Neuronal stem cell (in vitro differentiated cells): ENCODE measurements around the gene INAFM2.

Experiments
- DNase-seq: peaks from one replicate; pipeline ENCODE4 v3.0.0-alpha.2; 2013; ENCODE audit warnings: low spot score
- H2AFZ ChIP-seq: one replicate; pipeline ENCODE4 v1.6.1; 2013; ENCODE audit warnings: mild to moderate bottlenecking, low read length, inconsistent platforms
- H2AK5ac ChIP-seq: 2 replicates; pipeline ENCODE4 v1.6.1; 2013; ENCODE audit warnings: low read depth, mild to moderate bottlenecking, inconsistent platforms, low read length, moderate library complexity, mixed read lengths
- H2BK120ac ChIP-seq: 2 replicates; pipeline ENCODE4 v1.6.1; 2013; ENCODE audit warnings: low read depth, mild to moderate bottlenecking, inconsistent platforms, low read length, moderate library complexity, mixed read lengths
- H2BK12ac ChIP-seq: one replicate; pipeline ENCODE4 v1.6.1; 2013; ENCODE audit warnings: low read length, inconsistent platforms
- H2BK15ac ChIP-seq: 2 replicates; pipeline ENCODE4 v1.6.1; 2013; ENCODE audit warnings: mild to moderate bottlenecking, low read length, inconsistent platforms, mixed read lengths
- H2BK5ac ChIP-seq: one replicate; pipeline ENCODE4 v1.6.1; 2013; ENCODE audit warnings: inconsistent platforms, mild to moderate bottlenecking, low read length, moderate library complexity
- H3K14ac ChIP-seq: one replicate; pipeline ENCODE4 v1.6.1; 2013; ENCODE audit warnings: low read length, inconsistent platforms
- H3K18ac ChIP-seq: 2 replicates; pipeline ENCODE4 v1.6.1; 2013; ENCODE audit warnings: low read length, inconsistent platforms
- H3K23ac ChIP-seq: 2 replicates; pipeline ENCODE4 v1.6.1; 2013; ENCODE audit warnings: low read depth, mild to moderate bottlenecking, mixed read lengths, low read length, inconsistent platforms; ENCODE audit not compliant: poor library complexity
- H3K27ac ChIP-seq: replicated peaks from 3 replicates; pipeline ENCODE4 v1.5.1; 2013; ENCODE audit warnings: low read length, inconsistent platforms
- H3K27me3 ChIP-seq, 3 experiments: 2 replicates each; pipeline ENCODE4 v1.6.1; 2013; ENCODE audit warnings: low read length in 3 of 3, mild to moderate bottlenecking in 2 of 3, inconsistent platforms in 1 of 3, low read depth in 1 of 3, mixed read lengths in 1 of 3, moderate library complexity in 1 of 3; ENCODE audit not compliant: control insufficient read depth in 3 of 3, insufficient read depth in 3 of 3
- H3K36me3 ChIP-seq, 2 donors: replicated peaks in 1 of 2; 2 replicates each; pipeline ENCODE4 v1.6.1; 2013; ENCODE audit warnings: low read length in 2 of 2; ENCODE audit not compliant: control insufficient read depth in 2 of 2, insufficient read depth in 2 of 2
- H3K4ac ChIP-seq: 2 replicates; pipeline ENCODE4 v1.6.1; 2013; ENCODE audit warnings: inconsistent platforms, mild to moderate bottlenecking, low read length, moderate library complexity
- H3K4me1 ChIP-seq, 2 donors: 1 replicate in 1 of 2; 2 replicates in 1 of 2; pipeline ENCODE4 v1.6.1; 2013; ENCODE audit warnings: low read length in 2 of 2, low read depth in 1 of 2; ENCODE audit not compliant: control insufficient read depth in 2 of 2, insufficient read depth in 1 of 2
- H3K4me2 ChIP-seq: one replicate; pipeline ENCODE4 v1.6.1; 2013; ENCODE audit warnings: mild to moderate bottlenecking, low read length, inconsistent platforms; ENCODE audit not compliant: insufficient read depth, poor library complexity, severe bottlenecking
- H3K4me3 ChIP-seq, 2 donors: 2 replicates each; pipeline ENCODE4 v1.5.1; 2013; ENCODE audit warnings: low read length in 2 of 2, mild to moderate bottlenecking in 2 of 2, inconsistent platforms in 1 of 2, moderate library complexity in 1 of 2
- H3K79me1 ChIP-seq: one replicate; pipeline ENCODE4 v1.6.1; 2013; ENCODE audit warnings: low read depth, mild to moderate bottlenecking, inconsistent platforms, low read length, moderate library complexity
- H3K9ac ChIP-seq: one replicate; pipeline ENCODE4 v1.6.1; 2013; ENCODE audit warnings: mild to moderate bottlenecking, low read depth, low read length, inconsistent platforms; ENCODE audit not compliant: poor library complexity
- H3K9me3 ChIP-seq, 2 donors: replicated peaks in 1 of 2; 2 replicates each; pipeline versions ENCODE3 to v1.6.1; 2013; ENCODE audit warnings: low read length in 2 of 2, mild to moderate bottlenecking in 2 of 2, inconsistent platforms in 1 of 2, low read depth in 1 of 2, mixed read lengths in 1 of 2, moderate library complexity in 1 of 2; ENCODE audit not compliant: control insufficient read depth in 2 of 2, insufficient read depth in 1 of 2
- H4K8ac ChIP-seq: one replicate; pipeline ENCODE4 v1.6.1; 2013; ENCODE audit warnings: low read depth, mild to moderate bottlenecking, inconsistent platforms, low read length, moderate library complexity
- H4K91ac ChIP-seq: one replicate; pipeline ENCODE4 v1.6.1; 2013; ENCODE audit warnings: low read length, low read depth, mild to moderate bottlenecking, inconsistent platforms; ENCODE audit not compliant: poor library complexity
- WGBS, 2 donors: extraction: QIAGEN DNeasy Blood & Tissue Kit; methylation state at CpG; one replicate each; pipeline ENCODE4 v1.1.7; 2013; ENCODE audit warnings: missing lambda C conversion rate in 2 of 2, mixed read lengths in 1 of 2; ENCODE audit not compliant: insufficient read length in 2 of 2, insufficient replicate concordance in 1 of 2; ENCODE audit errors: extremely low coverage in 2 of 2; 5-methylcytosine and 5-hydroxymethylcytosine counted together

INAFM2 gene

DNA sequence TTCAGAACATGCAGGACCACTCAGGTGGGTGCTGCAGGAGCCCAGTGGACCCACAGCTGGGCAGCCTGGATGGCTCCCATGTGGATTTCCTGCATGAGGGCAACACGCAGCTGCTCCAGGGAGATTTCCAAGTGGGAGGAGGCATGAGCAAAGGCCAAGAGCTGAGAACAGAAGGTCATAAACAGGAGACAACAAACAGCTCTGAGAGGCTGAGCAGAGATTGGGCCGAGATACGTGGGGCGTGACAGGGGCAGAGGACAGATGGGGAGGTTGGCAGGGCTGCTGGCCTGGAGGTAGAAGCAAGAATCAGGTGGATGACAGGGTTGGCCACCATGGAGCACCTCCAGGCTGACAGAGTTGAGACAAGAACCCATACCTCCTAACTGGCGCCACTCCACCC, 30.2 kb downstream of the INAFM2 start:
- H3K27ac ChIP-seq: no peak overlapping the region
- H2BK5ac ChIP-seq: no peak overlapping the region
- peaks cover 11 to 12% of the 10 kb centered on the region in 2 donors for H3K4me1 ChIP-seq
- H3K9me3 ChIP-seq: no peaks in the 10 kb centered on the region
- peaks cover 0 to 75% (median 5%) of the 10 kb centered on the region in 3 experiments for H3K27me3 ChIP-seq
- WGBS, 2 donors: no CpG with 5 or more reads among the region's 5 CpGs
- H3K79me1 ChIP-seq: no peaks in the 10 kb centered on the region
- no peak overlapping the region for H2AFZ ChIP-seq
- H3K4me3 ChIP-seq: no peak overlapping the region
- peak overlapping the region; percentile 33 for H3K18ac ChIP-seq
- peak overlapping the region; percentile 25 for H2AK5ac ChIP-seq
- no peak overlapping the region for H3K14ac ChIP-seq
- H2BK12ac ChIP-seq: peak overlapping the region; percentile 65
- H3K23ac ChIP-seq: peak overlapping the region; percentile 46
- no peak overlapping the region for H3K4me2 ChIP-seq
- peak overlapping the region; percentile 20 for H2BK15ac ChIP-seq
- H3K9ac ChIP-seq: no peak overlapping the region
- no peaks in the 10 kb centered on the region for H3K36me3 ChIP-seq
- H4K91ac ChIP-seq: no peak overlapping the region
- no peak overlapping the region for H2BK120ac ChIP-seq
- H4K8ac ChIP-seq: no peak overlapping the region
- DNase-seq: no peak
- no peak overlapping the region for H3K4ac ChIP-seq

- Histone ChIP-seq H3K14ac (no peak overlapping the region), H2AK5ac (no peak overlapping the region), H4K8ac (no peak overlapping the region), H2BK120ac (no peak overlapping the region), H4K91ac (no peak overlapping the region), H2BK12ac (no peak overlapping the region), H3K18ac (no peak overlapping the region), H2AFZ (no peak overlapping the region), H2BK5ac (no peak overlapping the region), H3K4ac (no peak overlapping the region), H3K36me3 (no peaks in the 10 kb centered on the region), H3K27ac (no peak overlapping the region), H3K27me3 (peaks cover 0 to 75% (median 14%) of the 10 kb centered on the region in 3 experiments), H3K23ac (no peak overlapping the region), H3K4me3 (no peak overlapping the region), H3K9ac (no peak overlapping the region), H3K9me3 (no peaks in the 10 kb centered on the region), H3K4me2 (no peak overlapping the region), H2BK15ac (no peak overlapping the region), H3K79me1 (no peaks in the 10 kb centered on the region), H3K4me1 (peaks cover 13 to 15% of the 10 kb centered on the region in 2 donors)
- no CpG with 5 or more reads among the region's 9 CpGs for WGBS, 2 donors
- DNase-seq: no peak
These were observed 31.1 kb downstream of the INAFM2 start for GRCh38 chr15:40354408-40355171.

GRCh38 chr15:40355976-40356585, 32.6 kb downstream of the INAFM2 start:
- peaks cover 13 to 15% of the 10 kb centered on the region in 2 donors for H3K4me1 ChIP-seq

GRCh38 chr15:40357246-40357645, 33.8 kb downstream of the INAFM2 start:
- Histone ChIP-seq H3K18ac (no peak overlapping the region), H3K9me3 (no peaks in the 10 kb centered on the region), H3K14ac (no peak overlapping the region), H2BK12ac (no peak overlapping the region), H3K4me3 (peak overlapping the region in 1 of 2 donors; percentile 53), H3K27me3 (peaks cover 0 to 84% (median 20%) of the 10 kb centered on the region in 3 experiments), H2BK15ac (no peak overlapping the region), H2BK120ac (no peak overlapping the region), H4K91ac (no peak overlapping the region), H2BK5ac (no peak overlapping the region), H3K79me1 (no peaks in the 10 kb centered on the region), H2AK5ac (no peak overlapping the region), H3K23ac (no peak overlapping the region), H3K27ac (no peak overlapping the region), H3K9ac (no peak overlapping the region), H3K36me3 (no peaks in the 10 kb centered on the region), H2AFZ (peak overlapping the region; percentile 97), H3K4me1 (peaks cover 13 to 15% of the 10 kb centered on the region in 2 donors), H4K8ac (no peak overlapping the region), H3K4ac (no peak overlapping the region), H3K4me2 (peak overlapping the region; percentile 90)
- DNase-seq: no peak
- WGBS, 2 donors: no CpG with 5 or more reads among the region's 1 CpG

More at GRCh38 chr15:40355976-40356585, 32.6 kb downstream of the INAFM2 start:
- no peak overlapping the region for H3K4me3 ChIP-seq
- H3K23ac ChIP-seq: no peak overlapping the region
- no peak overlapping the region for H3K27ac ChIP-seq
- H4K91ac ChIP-seq: no peak overlapping the region
- H2AFZ ChIP-seq: no peak overlapping the region
- H3K9ac ChIP-seq: no peak overlapping the region
- H2BK15ac ChIP-seq: no peak overlapping the region
- H3K36me3 ChIP-seq: no peaks in the 10 kb centered on the region
- no peak for DNase-seq
- no peak overlapping the region for H3K18ac ChIP-seq
- no peak overlapping the region for H4K8ac ChIP-seq
- H2AK5ac ChIP-seq: no peak overlapping the region
- peaks cover 0 to 77% (median 16%) of the 10 kb centered on the region in 3 experiments for H3K27me3 ChIP-seq
- no peak overlapping the region for H3K4ac ChIP-seq
- H3K14ac ChIP-seq: no peak overlapping the region
- no peaks in the 10 kb centered on the region for H3K79me1 ChIP-seq
- no CpG with 5 or more reads among the region's 5 CpGs for WGBS, 2 donors
- no peak overlapping the region for H2BK120ac ChIP-seq
- H3K4me2 ChIP-seq: no peak overlapping the region
- no peaks in the 10 kb centered on the region for H3K9me3 ChIP-seq
- H2BK12ac ChIP-seq: no peak overlapping the region
- no peak overlapping the region for H2BK5ac ChIP-seq
